HepG2 (cell line): ENCODE results near the gene TMCO4. TPM values are rescaled to one million over a fixed set of nuclear protein-coding genes. Genes with fewer than 3 reads are reported as not detected.
"Not testable (repeated sequence)": the region's sequence is repeated elsewhere in the genome, so short reads cannot be mapped to it uniquely, and the experiment has no call there.

Experiments
- ATAC-seq: fragments of 200-7000 bp; cut with Tn5 transposase; 3 replicates; pipeline ENCODE4 v1.9.1; 2020; ENCODE audit warnings: mild to moderate bottlenecking, moderate library complexity
- BruUV-seq: library from RNA; stranded (reverse); fragments of 400-500 nt; replicated peaks from 2 replicates; lab custom pipeline; 2021; lab: Mats Ljungman, UMichigan
- CTCF ChIA-PET: fragments of 300-600 bp; formaldehyde crosslinking; extraction: SDS; loops from one replicate; lab custom pipeline; 2021; ENCODE audit warnings: low total read pairs, inconsistent platforms, low intra/inter-chr PET ratio; lab: Yijun Ruan, JAX
- POLR2A ChIA-PET: fragments of 350-600 bp; sonication (Branson Sonifier 250); formaldehyde crosslinking; loops from one replicate; lab custom pipeline; 2020; ENCODE audit warnings: antibody characterized with exemption, inconsistent platforms; lab: Yijun Ruan, JAX
- DNase-seq: peaks from one replicate; pipeline ENCODE4 v3.0.0-alpha.2; 2015; ENCODE audit warnings: low spot score
- FAIRE-seq: peaks from 3 replicates; lab custom pipeline; 2011; peaks lifted over from hg19 to GRCh38; lab: Jason Lieb, UNC
- H2AFZ ChIP-seq: one replicate; pipeline ENCODE4 v1.6.1; 2011; ENCODE audit warnings: low read length, inconsistent platforms
- H3K27ac ChIP-seq: fragments of 300-600 bp; 3 replicates; pipeline ENCODE4 v1.8.0; 2011; ENCODE audit warnings: mixed run types, mild to moderate bottlenecking, mixed read lengths, low read length, inconsistent platforms; ENCODE audit not compliant: insufficient read depth; ENCODE audit errors: extremely low read length
- H3K27me3 ChIP-seq, 2 experiments: fragments of 200-600 bp in 1 of 2; 2 replicates in 1 of 2; 3 replicates in 1 of 2; pipeline versions ENCODE4 v1.6.0 to v1.8.0; 2011; ENCODE audit warnings: low read length in 2 of 2, mild to moderate bottlenecking in 2 of 2, moderate library complexity in 2 of 2, inconsistent platforms in 1 of 2; ENCODE audit not compliant: insufficient read depth in 2 of 2, control insufficient read depth in 1 of 2
- H3K36me3 ChIP-seq, 2 experiments: fragments of 200-600 bp in 1 of 2; replicated peaks in 1 of 2; 2 replicates in 1 of 2; 3 replicates in 1 of 2; pipeline versions ENCODE4 v1.5.1 to v1.8.0; 2011; ENCODE audit warnings: low read length in 2 of 2, inconsistent platforms in 1 of 2; ENCODE audit not compliant: insufficient read depth in 2 of 2, control insufficient read depth in 1 of 2
- H3K4me1 ChIP-seq: 2 replicates; pipeline ENCODE4 v1.5.1; 2012; ENCODE audit warnings: low read length, inconsistent platforms; ENCODE audit not compliant: insufficient read depth
- H3K4me2 ChIP-seq: 2 replicates; pipeline ENCODE4 v1.6.0; 2011; ENCODE audit warnings: low read depth, low read length, inconsistent platforms
- H3K4me3 ChIP-seq, 3 experiments: fragments of 200-600 bp in 1 of 3; sonication (generic), shearing (Covaris generic) in 1 of 3; replicated peaks in 1 of 3; 2 replicates each; pipeline ENCODE4 v1.5.1; 2011 to 2016; ENCODE audit warnings: low read length in 3 of 3, inconsistent platforms in 2 of 3, low read depth in 2 of 3, mild to moderate bottlenecking in 2 of 3, control low read depth in 1 of 3, mixed read lengths in 1 of 3; ENCODE audit not compliant: insufficient read depth in 1 of 3
- H3K79me2 ChIP-seq: one replicate; pipeline ENCODE4 v1.6.1; 2011; ENCODE audit warnings: low read length, inconsistent platforms; ENCODE audit not compliant: insufficient read depth
- H3K9ac ChIP-seq: 2 replicates; pipeline ENCODE4 v1.6.0; 2011; ENCODE audit warnings: mild to moderate bottlenecking, low read depth, low read length, inconsistent platforms; ENCODE audit not compliant: insufficient read depth
- H3K9me3 ChIP-seq: 2 replicates; pipeline ENCODE4 v1.5.1; 2012; ENCODE audit warnings: mild to moderate bottlenecking, low read length
- H4K20me1 ChIP-seq: 2 replicates; pipeline ENCODE4 v1.6.0; 2011; ENCODE audit warnings: inconsistent platforms, mild to moderate bottlenecking, low read length, moderate library complexity; ENCODE audit not compliant: insufficient read depth
- CEBPB ChIP-seq: IDR thresholded peaks from 2 replicates; pipeline ENCODE4 v1.6.1; 2011; ENCODE audit warnings: low read depth, low read length, improper control_type of control experiment, borderline replicate concordance
- SMAD3 ChIP-seq: sonication (generic); formaldehyde crosslinking; IDR thresholded peaks from 2 replicates; pipeline ENCODE4 v1.4.0; 2020; ENCODE audit warnings: missing genetic modification reagents
- SNAI1 ChIP-seq: sonication (generic); formaldehyde crosslinking; IDR thresholded peaks from 2 replicates; pipeline ENCODE4 v1.5.0; 2020; ENCODE audit warnings: mild to moderate bottlenecking, missing genetic modification reagents, borderline replicate concordance
- TCF12 ChIP-seq, 2 experiments: fragments of 450-650 bp in 1 of 2; sonication (generic) in 1 of 2; formaldehyde crosslinking in 1 of 2; IDR thresholded peaks; 2 replicates each; pipeline versions ENCODE4 v1.6.1 to v1.8.0; 2017 to 2022; ENCODE audit warnings: antibody characterized with exemption in 1 of 2, mild to moderate bottlenecking in 1 of 2, missing genetic modification reagents in 1 of 2, moderate library complexity in 1 of 2
- ZFP62 ChIP-seq: sonication (generic); formaldehyde crosslinking; IDR thresholded peaks from 2 replicates; pipeline ENCODE4 v1.4.0; 2020; ENCODE audit warnings: missing genetic modification reagents
- ZNF274 ChIP-seq: sonication (generic); formaldehyde crosslinking; IDR thresholded peaks from 2 replicates; pipeline ENCODE4 v1.5.1; 2020; ENCODE audit warnings: mild to moderate bottlenecking, missing genetic modification reagents
- WGBS: methylation state at CpG from one replicate; pipeline ENCODE4 v1.1.6; 2017; ENCODE audit warnings: low lambda C conversion rate; 5-methylcytosine and 5-hydroxymethylcytosine counted together
- in situ Hi-C: cut with HindIII; loops from 2 replicates; pipeline ENCODE4 v1.10.0; 2017; ENCODE audit warnings: low pct_unique_long_range_greater_than_20kb; ENCODE audit not compliant: extremely low pct_ligation_motif_present
- intact Hi-C: fragments of 100-400 bp; cut with micrococcal nuclease; formaldehyde crosslinking; loops from one replicate; pipeline ENCODE4 v1.10.0; 2022; ENCODE audit not compliant: unreplicated experiment
- polyA plus RNA-seq, 8 experiments: library from polyadenylated mRNA; depleted of rRNA in 3 of 8; stranded (reverse) in 7 of 8; unstranded in 1 of 8; fragments of >200 nt; fragmentation: Illumina TruSeq in 4 of 8; extraction: Trizol in 4 of 8; gene quantifications; 2 replicates each; pipeline versions ENCODE4 v1.2.1 to v1.2.3, GENCODE V29; 2011 to 2016; ENCODE audit warnings: low read depth in 4 of 8, missing spikeins in 1 of 8, mixed read lengths in 1 of 8; ENCODE audit not compliant: insufficient read depth in 1 of 8
- total RNA-seq, 5 experiments: library from RNA; depleted of rRNA; stranded (reverse); fragments of >200 nt; fragmentation: Illumina TruSeq; extraction: Trizol; gene quantifications; 2 replicates each; pipeline ENCODE4 v1.2.3, GENCODE V29; 2016; ENCODE audit warnings: low read depth in 1 of 5
- TF ChIP-seq, protein P1 (sequence below): sonication (generic); formaldehyde crosslinking; IDR thresholded peaks from 2 replicates; pipeline ENCODE4 v1.4.0; 2020; ENCODE audit warnings: missing genetic modification reagents, borderline replicate concordance

Gene TMCO4
- total and polyA plus RNA-seq, 2 of the 13 experiments (the other 11 are each of a cell fraction or from before 2014, with no cell fraction given): 2.1 to 4.1 TPM

DNA sequence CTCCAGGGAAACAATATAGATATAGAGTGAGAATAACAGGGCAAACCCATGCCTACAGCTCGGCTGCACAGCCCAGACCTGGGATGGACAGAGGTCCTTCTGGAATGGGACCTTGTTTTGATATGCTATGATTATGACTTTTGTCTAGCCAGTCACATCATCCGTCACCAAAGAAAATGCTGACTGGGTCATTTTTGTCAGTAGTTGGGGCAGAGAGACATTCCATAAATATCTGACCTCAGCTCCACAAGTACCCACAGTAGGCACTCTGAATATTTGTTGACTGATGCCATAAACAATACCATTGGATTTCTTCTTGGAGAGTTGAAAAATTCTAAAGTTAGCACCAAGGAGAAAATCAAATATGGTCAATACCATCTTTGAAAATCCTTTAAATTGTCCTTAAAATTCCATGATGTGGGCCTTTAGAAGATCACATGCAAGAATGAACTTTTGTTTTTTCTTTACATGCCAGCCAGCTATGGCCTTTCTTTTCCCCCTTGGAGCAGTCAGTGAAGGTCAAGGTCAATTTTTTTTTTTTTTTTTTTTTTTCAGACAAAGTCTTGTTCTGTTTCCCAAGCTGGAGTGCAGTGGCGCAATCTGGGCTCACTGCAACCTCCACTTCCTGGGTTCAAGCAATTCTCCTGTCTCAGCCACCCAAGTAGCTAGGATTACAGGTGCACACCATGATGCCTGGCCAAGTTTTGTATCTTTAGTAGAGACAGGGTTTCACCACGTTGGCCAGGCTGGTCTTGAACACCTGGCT, 7.3 kb downstream of the TMCO4 start (continued):
- no peak for TF ChIP-seq ZFP62 (CRISPR knock-in tag)

DNA sequence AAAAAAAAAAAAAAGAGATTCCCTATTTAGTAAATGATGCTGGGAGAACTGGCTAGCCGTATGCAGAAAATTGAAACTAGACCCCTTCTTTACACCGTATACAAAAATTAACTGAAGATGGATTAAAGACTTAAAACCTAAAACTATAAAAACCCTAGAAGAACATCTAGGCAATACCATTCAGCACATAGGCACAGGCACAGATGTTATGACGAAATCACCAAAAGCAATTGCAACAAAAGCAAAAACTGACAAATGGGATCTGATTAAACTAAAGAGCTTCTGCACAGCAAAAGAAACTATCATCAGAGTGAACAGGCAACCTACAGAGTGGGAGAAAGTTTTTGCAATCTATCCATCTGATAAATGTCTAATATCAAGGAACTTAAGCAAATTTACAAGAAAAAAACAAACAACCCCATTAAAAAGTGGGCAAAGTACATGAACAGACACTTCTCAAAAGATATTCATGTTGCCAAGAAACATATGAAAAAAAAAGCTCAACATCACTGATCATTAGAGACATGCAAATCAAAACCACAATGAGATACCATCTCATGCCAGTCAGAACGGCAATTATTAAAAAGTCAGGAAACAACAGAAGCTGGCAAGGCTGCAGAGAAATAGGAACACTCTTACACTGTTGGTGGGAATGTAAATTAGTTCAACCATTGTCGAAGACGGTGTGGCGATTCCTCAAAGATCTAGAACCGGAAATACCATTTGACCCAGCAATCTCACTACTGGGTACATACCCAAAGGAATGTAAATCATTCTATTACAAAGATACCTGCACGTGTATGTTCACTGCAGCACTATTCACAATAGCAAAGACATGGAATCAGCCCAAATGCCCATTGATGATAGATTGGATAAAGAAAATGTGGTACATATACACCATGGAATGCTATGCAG, 9.4 kb downstream of the TMCO4 start:
- H3K9ac ChIP-seq, H3K36me3 ChIP-seq, CTCF ChIA-PET, H3K79me2 ChIP-seq, H3K27ac ChIP-seq, H3K4me3 ChIP-seq, H3K4me2 ChIP-seq, BruUV-seq, FAIRE-seq, H4K20me1 ChIP-seq, POLR2A ChIA-PET, H3K27me3 ChIP-seq, intact Hi-C loops, H3K9me3 ChIP-seq, H2AFZ ChIP-seq, in situ Hi-C loops, ATAC-seq, DNase-seq: not testable (repeated sequence)
- peaks cover 13% of the 10 kb centered on the region for H3K4me1 ChIP-seq
- 0 out of 2 replicates have a peak, but pooled peaks have one; percentile 34 for TF ChIP-seq CEBPB
- WGBS: 93% methylated on average over 9 of the region's 9 CpGs

DNA sequence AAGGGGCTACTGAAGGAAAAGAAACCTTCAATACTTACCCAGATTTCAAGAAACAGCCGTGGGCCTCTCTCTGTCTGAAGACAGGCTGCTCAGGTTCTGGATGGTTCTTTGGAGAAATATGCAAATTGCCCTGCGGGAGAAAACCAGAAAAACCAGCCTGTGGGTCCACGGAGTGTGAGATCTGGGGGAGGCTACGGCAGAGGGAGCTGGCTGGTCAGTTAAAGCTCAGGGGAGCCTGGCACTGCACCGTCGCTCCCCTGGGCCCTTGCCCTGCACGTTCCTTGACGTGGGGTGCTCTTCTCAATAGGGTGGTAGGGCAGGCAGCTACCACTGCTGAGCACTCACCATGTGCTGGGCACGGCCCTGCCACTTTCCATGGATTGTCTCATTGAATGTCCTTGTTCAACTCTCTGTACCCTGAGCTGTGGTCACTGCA, 12.7 kb downstream of the TMCO4 start:
- ATAC-seq: no peak
- TF ChIP-seq SMAD3: no peak
- no peak for TF ChIP-seq ZNF274
- no peak for TF ChIP-seq SNAI1 (CRISPR knock-in tag)
- TF ChIP-seq, protein P1, sequence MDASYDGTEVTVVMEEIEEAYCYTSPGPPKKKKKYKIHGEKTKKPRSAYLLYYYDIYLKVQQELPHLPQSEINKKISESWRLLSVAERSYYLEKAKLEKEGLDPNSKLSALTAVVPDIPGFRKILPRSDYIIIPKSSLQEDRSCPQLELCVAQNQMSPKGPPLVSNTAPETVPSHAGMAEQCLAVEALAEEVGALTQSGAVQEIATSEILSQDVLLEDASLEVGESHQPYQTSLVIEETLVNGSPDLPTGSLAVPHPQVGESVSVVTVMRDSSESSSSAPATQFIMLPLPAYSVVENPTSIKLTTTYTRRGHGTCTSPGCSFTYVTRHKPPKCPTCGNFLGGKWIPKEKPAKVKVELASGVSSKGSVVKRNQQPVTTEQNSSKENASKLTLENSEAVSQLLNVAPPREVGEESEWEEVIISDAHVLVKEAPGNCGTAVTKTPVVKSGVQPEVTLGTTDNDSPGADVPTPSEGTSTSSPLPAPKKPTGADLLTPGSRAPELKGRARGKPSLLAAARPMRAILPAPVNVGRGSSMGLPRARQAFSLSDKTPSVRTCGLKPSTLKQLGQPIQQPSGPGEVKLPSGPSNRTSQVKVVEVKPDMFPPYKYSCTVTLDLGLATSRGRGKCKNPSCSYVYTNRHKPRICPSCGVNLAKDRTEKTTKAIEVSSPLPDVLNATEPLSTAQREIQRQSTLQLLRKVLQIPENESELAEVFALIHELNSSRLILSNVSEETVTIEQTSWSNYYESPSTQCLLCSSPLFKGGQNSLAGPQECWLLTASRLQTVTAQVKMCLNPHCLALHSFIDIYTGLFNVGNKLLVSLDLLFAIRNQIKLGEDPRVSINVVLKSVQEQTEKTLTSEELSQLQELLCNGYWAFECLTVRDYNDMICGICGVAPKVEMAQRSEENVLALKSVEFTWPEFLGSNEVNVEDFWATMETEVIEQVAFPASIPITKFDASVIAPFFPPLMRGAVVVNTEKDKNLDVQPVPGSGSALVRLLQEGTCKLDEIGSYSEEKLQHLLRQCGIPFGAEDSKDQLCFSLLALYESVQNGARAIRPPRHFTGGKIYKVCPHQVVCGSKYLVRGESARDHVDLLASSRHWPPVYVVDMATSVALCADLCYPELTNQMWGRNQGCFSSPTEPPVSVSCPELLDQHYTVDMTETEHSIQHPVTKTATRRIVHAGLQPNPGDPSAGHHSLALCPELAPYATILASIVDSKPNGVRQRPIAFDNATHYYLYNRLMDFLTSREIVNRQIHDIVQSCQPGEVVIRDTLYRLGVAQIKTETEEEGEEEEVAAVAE (CRISPR knock-in tag): no peak
- TF ChIP-seq TCF12 (IDR thresholded peaks at IDR 0.05): no peak
- TF ChIP-seq TCF12 (CRISPR knock-in tag; IDR thresholded peaks at IDR 0.05): no peak

More for the DNA sequence above, 12.7 kb downstream of the TMCO4 start:
- FAIRE-seq (no peak), DNase-seq (no peak)
- H3K27me3 ChIP-seq: no peaks in the 10 kb centered on the region; a peak in 1 of 5 replicates
- no peaks in the 10 kb centered on the region for H3K79me2 ChIP-seq
- CTCF ChIA-PET: no interaction called here
- no peaks in the 10 kb centered on the region for H3K9me3 ChIP-seq
- BruUV-seq: no TSS peak
- H2AFZ ChIP-seq: no peak overlapping the region
- in situ Hi-C loops (no loop called here), intact Hi-C loops (no loop called here)
- no peak overlapping the region for H3K4me2 ChIP-seq
- POLR2A ChIA-PET: interaction anchor here (0.5 kb wide), 1 partner anchor 14 kb away, joined by 3 read pairs; no protein-coding TSS in a partner anchor
- no peak overlapping the region for H3K27ac ChIP-seq
- no peak overlapping the region for H3K9ac ChIP-seq
- no peaks in the 10 kb centered on the region for H4K20me1 ChIP-seq
- no peaks in the 10 kb centered on the region for H3K36me3 ChIP-seq
- H3K4me3 ChIP-seq: no peak overlapping the region
- H3K4me1 ChIP-seq: no peaks in the 10 kb centered on the region
- 97% methylated on average over 5 of the region's 9 CpGs for WGBS
